Right ventricle myocardium superior (tissue), 1 donor: ENCODE results near the gene AP5B1. TPM values are rescaled to one million over a fixed set of nuclear protein-coding genes. Genes with fewer than 3 reads are reported as not detected.

Experiments used
- ATAC-seq: fragments of 200-7000 bp; cut with Tn5 transposase; one replicate; pipeline ENCODE4 v1.9.1; 2020; ENCODE audit warnings: mild to moderate bottlenecking; ENCODE audit not compliant: poor library complexity
- DNase-seq: peaks from one replicate; pipeline ENCODE4 v3.0.0-alpha.2; 2020
- intact Hi-C: fragments of 100-400 bp; cut with DNase I; formaldehyde crosslinking; loops from one replicate; pipeline ENCODE4 v1.11.2; 2022
- long read RNA-seq: library from polyadenylated mRNA; unstranded; transcript quantifications from one replicate; pipeline ENCODE4 v2.0.0, GENCODE V29; 2021
- total RNA-seq: library from RNA; stranded (reverse); fragmentation: NEBNext Ultra II Directional; extraction: Animal tissue kit (Norgen Biotek cat#: 25700); gene quantifications from one replicate; pipeline ENCODE4 v1.2.1, GENCODE V29; 2021
- donor health status: DM: no; HTN: yes; CAD: no; lungs with severe emphysema.

Gene AP5B1, protein sequence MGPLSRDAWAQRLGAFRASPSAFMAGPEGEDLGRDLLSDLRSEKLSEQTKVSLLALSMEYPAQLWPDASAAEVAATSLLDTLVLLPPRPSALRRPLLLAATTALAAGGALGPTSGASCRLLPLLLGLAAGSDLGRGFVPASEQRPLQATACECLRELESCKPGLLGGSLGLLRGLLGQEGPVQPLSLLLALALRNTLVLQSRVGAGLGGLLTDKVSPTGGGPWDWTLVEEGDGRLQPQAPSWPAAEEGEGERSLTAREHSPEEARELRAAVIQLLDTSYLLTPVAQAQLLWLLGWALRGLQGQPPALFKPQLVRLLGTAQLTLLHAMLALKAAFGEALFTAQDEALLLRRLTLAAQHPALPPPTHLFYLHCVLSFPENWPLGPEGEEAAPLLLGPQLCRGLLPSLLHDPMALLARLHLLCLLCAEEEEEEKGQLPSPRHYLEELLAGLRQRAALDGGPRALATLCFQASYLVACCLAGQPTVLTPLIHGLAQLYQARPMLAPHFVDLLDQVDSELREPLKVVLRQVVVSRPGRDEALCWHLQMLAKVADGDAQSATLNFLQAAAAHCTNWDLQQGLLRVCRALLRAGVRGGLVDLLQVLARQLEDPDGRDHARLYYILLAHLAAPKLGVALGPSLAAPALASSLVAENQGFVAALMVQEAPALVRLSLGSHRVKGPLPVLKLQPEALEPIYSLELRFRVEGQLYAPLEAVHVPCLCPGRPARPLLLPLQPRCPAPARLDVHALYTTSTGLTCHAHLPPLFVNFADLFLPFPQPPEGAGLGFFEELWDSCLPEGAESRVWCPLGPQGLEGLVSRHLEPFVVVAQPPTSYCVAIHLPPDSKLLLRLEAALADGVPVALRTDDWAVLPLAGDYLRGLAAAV
- total RNA-seq, result 6.5 TPM
- long read RNA-seq, full-length matches to known transcripts, result 21 of 27 reads
- long read RNA-seq, partial matches to known transcripts, result 0 of 27 reads
- long read RNA-seq, other reads (novel, unspliced or antisense), result 6 of 27 reads

- intact Hi-C loops, result loop anchor here (5.0 kb wide), 1 partner anchor 37 kb away; no protein-coding TSS in a partner anchor
- ATAC-seq, result peak; percentile 82
- peak; percentile 74 for DNase-seq
Observed at GRCh38 chr11:65780770-65781151, at the start of gene AP5B1. AP5B1 (minus strand) TSS chr11:65780976; CDS start chr11:65780591, 385 bp downstream.

- ATAC-seq (no peak), DNase-seq (no peak)
- intact Hi-C loops, result no loop called here
Observed at GRCh38 chr11:65829459-65829858, 48.7 kb upstream of the AP5B1 start.

- no peak for DNase-seq
- intact Hi-C loops, result no loop called here
- no peak for ATAC-seq
Observed at GRCh38 chr11:65826984-65827735, 46.4 kb upstream of the AP5B1 start.

GRCh38 chr11:65822776-65823528, 42.2 kb upstream of the AP5B1 start:
- no peak for ATAC-seq
- DNase-seq, result no peak
- intact Hi-C loops, result no loop called here

- ATAC-seq (no peak), DNase-seq (no peak)
- intact Hi-C loops, result no loop called here
Observed at GRCh38 chr11:65821107-65821506, 40.3 kb upstream of the AP5B1 start.

DNA sequence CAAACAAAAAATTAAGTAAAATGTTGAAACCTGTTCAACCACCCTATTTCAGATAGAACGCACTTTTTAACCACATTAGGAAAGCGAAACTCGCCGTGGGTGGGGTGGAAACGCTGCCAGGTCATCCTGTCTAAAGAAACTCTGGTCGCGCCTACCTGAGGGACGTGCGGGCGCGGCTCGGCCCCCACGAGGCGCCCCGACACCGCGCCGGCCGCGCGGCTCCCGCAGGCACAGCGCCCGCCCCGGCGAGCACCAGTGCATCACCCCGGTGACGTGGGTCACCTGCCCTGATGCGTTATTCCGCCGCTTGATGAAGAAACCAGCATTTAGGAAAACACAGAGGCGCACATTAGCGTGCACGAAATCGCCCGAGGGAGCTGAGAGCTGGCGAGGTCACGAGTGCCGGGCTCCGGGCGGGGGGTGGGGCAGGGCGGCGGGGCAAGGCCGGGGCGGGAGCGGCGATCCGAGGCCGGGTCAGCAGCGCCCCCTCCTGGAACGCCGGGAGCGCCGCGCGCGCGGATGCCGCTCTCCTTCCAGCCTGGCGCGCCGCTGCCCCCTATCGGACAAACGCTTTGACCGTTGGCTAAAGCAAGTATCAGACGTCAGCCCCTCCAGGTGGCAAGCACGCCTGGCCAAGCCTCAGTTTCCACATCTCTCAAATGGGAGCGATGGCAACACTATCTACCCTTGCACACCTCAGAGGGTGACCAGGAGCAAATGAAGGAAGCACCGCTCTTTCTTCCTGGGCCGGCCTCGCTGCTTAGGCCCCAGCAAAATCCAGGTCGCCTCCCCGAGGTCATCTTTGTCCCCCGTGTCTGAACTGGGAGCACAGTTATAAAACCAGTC, 37.3 kb upstream of the AP5B1 start:
- ATAC-seq, result peak; percentile 99
- intact Hi-C loops, result loop anchor here (5.0 to 10.0 kb wide), 3 partner anchors 36 to 193 kb away; partner anchors contain the start of genes AP5B1 and KAT5
- peak; percentile 98 for DNase-seq

- ATAC-seq, result no peak
- intact Hi-C loops, result loop anchor here (5.0 to 10.0 kb wide), 3 partner anchors 35 to 193 kb away; partner anchors contain the start of genes AP5B1 and KAT5
- DNase-seq, result no peak
Observed at GRCh38 chr11:65817312-65817834, 36.6 kb upstream of the AP5B1 start.

DNA sequence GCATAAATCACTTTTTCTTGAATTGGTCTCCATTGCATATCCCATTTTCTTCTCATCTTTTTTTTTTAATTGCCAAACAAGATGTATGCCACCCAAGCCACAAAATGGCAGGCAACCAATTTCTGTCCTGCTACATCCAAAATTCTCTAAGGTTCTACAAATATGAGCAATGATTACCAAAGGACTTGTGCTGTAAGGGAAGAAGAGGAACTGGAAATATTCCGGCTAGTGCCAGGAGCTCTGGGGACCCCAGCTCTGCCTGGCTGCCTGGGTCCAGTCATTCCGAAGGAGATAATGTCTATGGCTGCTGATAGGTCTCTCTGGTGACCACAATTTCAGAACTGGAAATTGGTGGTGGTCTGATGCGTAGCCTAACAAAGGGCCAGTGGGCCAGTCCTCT, 35.9 kb upstream of the AP5B1 start:
- DNase-seq, result no peak
- intact Hi-C loops, result loop anchor here (5.0 to 10.0 kb wide), 3 partner anchors 34 to 192 kb away; partner anchors contain the start of genes AP5B1 and KAT5
- ATAC-seq, result no peak

DNA sequence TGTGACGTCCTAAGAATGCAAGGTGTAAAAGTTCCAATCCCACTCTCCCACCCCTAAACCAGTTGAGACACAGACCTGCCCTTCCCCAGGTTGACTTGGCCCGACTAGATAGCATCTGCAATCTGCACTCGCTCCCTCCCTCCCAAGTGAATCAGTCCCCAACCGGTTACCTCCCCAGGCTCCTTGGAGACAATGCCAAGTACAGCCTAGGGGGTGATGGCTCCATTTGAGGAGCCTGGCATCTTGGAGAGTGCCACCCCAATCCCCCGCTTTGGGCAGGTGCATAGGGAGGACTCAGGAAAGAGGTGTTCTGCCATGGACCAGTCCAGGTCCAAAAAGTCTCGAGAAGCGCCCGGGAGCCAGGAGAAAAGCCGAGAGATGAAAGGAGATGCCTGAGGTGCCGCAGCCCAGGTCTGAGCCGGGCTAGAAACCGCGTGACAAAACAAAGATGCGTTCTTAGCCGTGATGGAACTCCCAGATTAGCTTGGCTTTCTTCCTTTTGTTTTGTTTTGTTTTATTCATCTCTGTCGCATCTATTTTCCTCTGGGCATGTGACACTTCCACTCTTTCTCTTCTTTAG, 34.3 kb upstream of the AP5B1 start:
- DNase-seq, result no peak
- no peak for ATAC-seq
- intact Hi-C loops, result loop anchor here (5.0 to 10.0 kb wide), 3 partner anchors 33 to 190 kb away; partner anchors contain the start of genes AP5B1 and KAT5

DNA sequence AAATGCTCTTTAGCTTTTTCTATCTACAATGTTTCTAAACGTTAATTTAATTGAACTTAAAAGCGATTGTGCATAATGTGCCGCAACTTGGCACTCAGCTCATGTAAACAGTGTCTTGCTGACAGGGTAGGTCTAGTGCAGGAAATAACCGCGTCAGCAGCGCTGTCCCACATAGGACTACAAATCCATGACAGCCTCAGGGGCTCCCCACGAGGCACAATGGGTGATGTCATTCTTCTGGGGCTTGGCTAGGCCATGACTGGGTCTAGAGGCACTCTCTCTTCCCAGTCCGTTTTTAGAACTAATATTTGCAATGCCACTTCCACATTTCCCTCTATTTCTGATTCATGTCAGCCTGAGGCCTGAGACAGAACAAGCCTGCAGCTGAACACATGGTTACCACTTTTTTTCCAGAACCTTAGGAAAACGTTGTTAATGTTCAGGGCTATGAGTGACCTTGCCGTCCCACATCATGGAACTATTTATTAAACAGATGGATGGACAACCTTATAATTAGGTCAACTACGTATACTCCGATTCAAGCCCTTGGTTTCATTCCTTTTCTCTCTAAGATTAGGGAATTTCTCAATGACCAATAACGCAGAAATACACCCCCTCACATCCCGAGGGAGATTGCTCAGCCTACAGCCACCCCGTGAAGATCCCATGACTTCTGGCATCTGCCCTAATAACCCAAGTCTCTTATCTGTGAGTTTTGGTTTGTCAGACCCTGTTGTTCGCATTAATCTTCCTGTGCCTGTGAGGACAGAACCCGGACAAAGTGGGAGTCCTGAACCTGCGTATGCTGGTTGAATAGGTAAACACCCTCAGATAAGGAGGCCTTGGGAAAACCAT, 33.6 kb upstream of the AP5B1 start:
- intact Hi-C loops, result loop anchor here (10.0 kb wide), 1 partner anchor 190 kb away; no protein-coding TSS in a partner anchor
- DNase-seq, result no peak
- ATAC-seq, result no peak

DNA sequence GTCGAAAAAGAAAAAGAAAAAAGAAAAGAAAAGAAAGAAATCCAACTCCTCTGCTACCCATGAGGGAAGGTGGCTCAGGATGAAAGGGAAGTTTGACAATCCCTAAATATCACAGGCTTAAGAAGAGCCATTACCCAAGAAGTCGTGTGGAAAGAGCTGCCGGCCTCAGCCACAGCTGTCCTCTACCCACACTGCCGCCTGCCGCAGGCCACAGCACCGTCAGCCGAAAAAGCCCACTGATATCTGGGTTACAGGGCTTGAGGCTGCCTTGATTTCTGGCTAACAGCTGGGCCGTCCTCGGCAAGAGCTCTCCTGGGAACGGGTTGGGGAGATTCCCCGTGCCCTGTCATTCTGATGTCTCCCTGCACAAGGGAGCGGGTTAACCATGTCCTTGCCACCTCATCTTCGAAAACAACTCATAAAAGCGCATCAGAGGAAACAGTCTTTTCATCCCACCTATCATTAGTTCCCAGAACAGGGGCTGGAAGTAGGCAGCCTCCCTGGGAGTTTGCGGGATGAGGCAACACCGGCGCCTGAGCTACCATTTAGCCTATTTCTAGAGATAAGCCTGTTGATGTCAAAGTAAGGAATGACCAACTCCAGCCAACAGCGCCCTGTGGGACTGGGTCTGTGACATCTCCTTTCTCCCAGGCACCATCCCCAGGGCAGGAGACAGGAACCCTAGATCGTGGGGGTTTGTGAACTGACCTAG, 31.1 kb upstream of the AP5B1 start:
- DNase-seq, result no peak
- intact Hi-C loops, result loop anchor here (10.0 kb wide), 1 partner anchor 187 kb away; no protein-coding TSS in a partner anchor
- ATAC-seq, result peak; percentile 38

GRCh38 chr11:65810046-65810868, 29.5 kb upstream of the AP5B1 start:
- ATAC-seq (no peak), DNase-seq (no peak)
- intact Hi-C loops, result loop anchor here (10.0 kb wide), 1 partner anchor 185 kb away; no protein-coding TSS in a partner anchor

DNA sequence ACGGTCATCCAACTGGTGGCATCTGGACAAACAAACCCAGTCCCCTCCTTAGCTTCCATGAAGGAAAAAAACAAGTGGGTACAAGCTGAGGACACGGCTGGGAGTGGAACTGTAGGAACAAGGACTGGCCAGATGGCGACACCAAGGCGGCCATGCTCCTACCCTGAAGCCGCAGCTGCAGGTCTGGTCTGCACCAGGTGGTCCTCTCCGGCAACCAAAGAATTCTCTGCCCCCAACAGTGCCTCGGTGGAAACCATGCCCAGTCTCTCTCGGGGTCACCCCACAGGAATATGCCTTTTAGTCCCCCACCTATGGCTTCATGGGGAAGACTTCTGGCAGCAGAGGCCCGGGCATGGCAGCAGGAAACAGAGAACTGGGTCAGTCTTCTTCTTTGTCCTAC, 28.7 kb upstream of the AP5B1 start:
- intact Hi-C loops, result no loop called here
- ATAC-seq, result no peak
- DNase-seq, result no peak
